Measurements from ENCODE around the gene ALX4. TPM values are rescaled to one million over a fixed set of nuclear protein-coding genes. Genes with fewer than 3 reads are reported as not detected.

The ALX4 gene
- total and polyA plus RNA-seq, 2 experiments from 2014 or later = not detected

GRCh38 chr11:44348114-44348513, 38.2 kb upstream of the ALX4 start:
- no peaks in the 10 kb centered on the region for H3K9me3 Mint-ChIP-seq
- no peak overlapping the region for H3K4me2 ChIP-seq

More at GRCh38 chr11:44348114-44348513, 38.2 kb upstream of the ALX4 start:
- TF ChIP-seq JUNB (IDR thresholded peaks at IDR 0.05; ENCODE audit: unreplicated experiment) = no peak
- TF ChIP-seq, protein P1, sequence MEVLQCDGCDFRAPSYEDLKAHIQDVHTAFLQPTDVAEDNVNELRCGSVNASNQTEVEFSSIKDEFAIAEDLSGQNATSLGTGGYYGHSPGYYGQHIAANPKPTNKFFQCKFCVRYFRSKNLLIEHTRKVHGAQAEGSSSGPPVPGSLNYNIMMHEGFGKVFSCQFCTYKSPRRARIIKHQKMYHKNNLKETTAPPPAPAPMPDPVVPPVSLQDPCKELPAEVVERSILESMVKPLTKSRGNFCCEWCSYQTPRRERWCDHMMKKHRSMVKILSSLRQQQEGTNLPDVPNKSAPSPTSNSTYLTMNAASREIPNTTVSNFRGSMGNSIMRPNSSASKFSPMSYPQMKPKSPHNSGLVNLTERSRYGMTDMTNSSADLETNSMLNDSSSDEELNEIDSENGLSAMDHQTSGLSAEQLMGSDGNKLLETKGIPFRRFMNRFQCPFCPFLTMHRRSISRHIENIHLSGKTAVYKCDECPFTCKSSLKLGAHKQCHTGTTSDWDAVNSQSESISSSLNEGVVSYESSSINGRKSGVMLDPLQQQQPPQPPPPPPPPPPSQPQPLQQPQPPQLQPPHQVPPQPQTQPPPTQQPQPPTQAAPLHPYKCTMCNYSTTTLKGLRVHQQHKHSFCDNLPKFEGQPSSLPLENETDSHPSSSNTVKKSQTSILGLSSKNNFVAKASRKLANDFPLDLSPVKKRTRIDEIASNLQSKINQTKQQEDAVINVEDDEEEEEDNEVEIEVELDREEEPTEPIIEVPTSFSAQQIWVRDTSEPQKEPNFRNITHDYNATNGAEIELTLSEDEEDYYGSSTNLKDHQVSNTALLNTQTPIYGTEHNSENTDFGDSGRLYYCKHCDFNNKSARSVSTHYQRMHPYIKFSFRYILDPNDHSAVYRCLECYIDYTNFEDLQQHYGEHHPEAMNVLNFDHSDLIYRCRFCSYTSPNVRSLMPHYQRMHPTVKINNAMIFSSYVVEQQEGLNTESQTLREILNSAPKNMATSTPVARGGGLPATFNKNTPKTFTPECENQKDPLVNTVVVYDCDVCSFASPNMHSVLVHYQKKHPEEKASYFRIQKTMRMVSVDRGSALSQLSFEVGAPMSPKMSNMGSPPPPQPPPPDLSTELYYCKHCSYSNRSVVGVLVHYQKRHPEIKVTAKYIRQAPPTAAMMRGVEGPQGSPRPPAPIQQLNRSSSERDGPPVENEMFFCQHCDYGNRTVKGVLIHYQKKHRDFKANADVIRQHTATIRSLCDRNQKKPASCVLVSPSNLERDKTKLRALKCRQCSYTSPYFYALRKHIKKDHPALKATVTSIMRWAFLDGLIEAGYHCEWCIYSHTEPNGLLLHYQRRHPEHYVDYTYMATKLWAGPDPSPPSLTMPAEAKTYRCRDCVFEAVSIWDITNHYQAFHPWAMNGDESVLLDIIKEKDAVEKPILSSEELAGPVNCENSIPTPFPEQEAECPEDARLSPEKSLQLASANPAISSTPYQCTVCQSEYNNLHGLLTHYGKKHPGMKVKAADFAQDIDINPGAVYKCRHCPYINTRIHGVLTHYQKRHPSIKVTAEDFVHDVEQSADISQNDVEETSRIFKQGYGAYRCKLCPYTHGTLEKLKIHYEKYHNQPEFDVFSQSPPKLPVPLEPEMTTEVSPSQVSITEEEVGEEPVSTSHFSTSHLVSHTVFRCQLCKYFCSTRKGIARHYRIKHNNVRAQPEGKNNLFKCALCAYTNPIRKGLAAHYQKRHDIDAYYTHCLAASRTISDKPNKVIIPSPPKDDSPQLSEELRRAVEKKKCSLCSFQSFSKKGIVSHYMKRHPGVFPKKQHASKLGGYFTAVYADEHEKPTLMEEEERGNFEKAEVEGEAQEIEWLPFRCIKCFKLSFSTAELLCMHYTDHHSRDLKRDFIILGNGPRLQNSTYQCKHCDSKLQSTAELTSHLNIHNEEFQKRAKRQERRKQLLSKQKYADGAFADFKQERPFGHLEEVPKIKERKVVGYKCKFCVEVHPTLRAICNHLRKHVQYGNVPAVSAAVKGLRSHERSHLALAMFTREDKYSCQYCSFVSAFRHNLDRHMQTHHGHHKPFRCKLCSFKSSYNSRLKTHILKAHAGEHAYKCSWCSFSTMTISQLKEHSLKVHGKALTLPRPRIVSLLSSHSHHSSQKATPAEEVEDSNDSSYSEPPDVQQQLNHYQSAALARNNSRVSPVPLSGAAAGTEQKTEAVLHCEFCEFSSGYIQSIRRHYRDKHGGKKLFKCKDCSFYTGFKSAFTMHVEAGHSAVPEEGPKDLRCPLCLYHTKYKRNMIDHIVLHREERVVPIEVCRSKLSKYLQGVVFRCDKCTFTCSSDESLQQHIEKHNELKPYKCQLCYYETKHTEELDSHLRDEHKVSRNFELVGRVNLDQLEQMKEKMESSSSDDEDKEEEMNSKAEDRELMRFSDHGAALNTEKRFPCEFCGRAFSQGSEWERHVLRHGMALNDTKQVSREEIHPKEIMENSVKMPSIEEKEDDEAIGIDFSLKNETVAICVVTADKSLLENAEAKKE (CRISPR knock-in tag; IDR thresholded peaks at IDR 0.05) = no peak
- TF ChIP-seq STAT1 (IDR thresholded peaks at IDR 0.05; ENCODE audit: unreplicated experiment) = no peak
- Mint-ChIP-seq H3K36me3 (ENCODE audit: low read depth) (no peaks in the 10 kb centered on the region), H3K4me3 (no peak overlapping the region), H3K27me3 (ENCODE audit: insufficient read depth, low read depth, poor library complexity) (peaks cover 6% of the 10 kb centered on the region), H3K27ac (no peak overlapping the region), H3K4me1 (peaks cover 12% of the 10 kb centered on the region)
- no peaks in the 10 kb centered on the region for H3K9me2 ChIP-seq (ENCODE audit: insufficient read depth)
- no peaks in the 10 kb centered on the region for H3K79me2 ChIP-seq (replicated peaks; ENCODE audit: insufficient read depth)
- no peak for DNase-seq (ENCODE audit: low spot score)
- no peak overlapping the region for H3K27ac ChIP-seq (ENCODE audit: low read depth)
- H3K36me3 ChIP-seq (ENCODE audit: insufficient read depth) = no peaks in the 10 kb centered on the region
- no peak overlapping the region for H2AFZ ChIP-seq
- H3K27me3 ChIP-seq (ENCODE audit: insufficient read depth) = no peaks in the 10 kb centered on the region
- H4K20me1 ChIP-seq (replicated peaks; ENCODE audit: insufficient read depth) = no peaks in the 10 kb centered on the region
- H3K4me1 ChIP-seq (ENCODE audit: insufficient read depth) = no peaks in the 10 kb centered on the region
- ATAC-seq = no peak
- no peaks in the 10 kb centered on the region for H3F3A ChIP-seq (replicated peaks; ENCODE audit: low read depth)
- H3K4me3 ChIP-seq = no peak overlapping the region

Data from GM23338 (cell line).